SK-N-SH (cell line): ENCODE measurements around the gene GJD3.

Experiments used
- RCOR1 ChIP-seq: fragments of 150-350 bp; IDR thresholded peaks from 2 replicates; pipeline ENCODE4 v1.6.1; 2017; ENCODE audit warnings: antibody characterized with exemption, low read length
- YY1 ChIP-seq: IDR thresholded peaks from 2 replicates; pipeline ENCODE4 v1.4.0; 2012; ENCODE audit warnings: low read depth, mild to moderate bottlenecking

GRCh38 chr17:40358323-40359038 lies 6.1 kb downstream of the GJD3 start:
- TF ChIP-seq YY1 (no peak), RCOR1 (0 out of 2 replicates have a peak, but pooled peaks have one; percentile 24)
